Stimulated activated CD8-positive, alpha-beta memory T cell treated with anti-CD3 and anti-CD28 coated beads, Interleukin-15, amount 100 ng/mL, for 1 hour (primary cell): ENCODE measurements around the gene PDE5A.
"Not testable (repeated sequence)": the region's sequence is repeated elsewhere in the genome, so short reads cannot be mapped to it uniquely, and the experiment has no call there.

Source experiments
- DNase-seq: peaks from one replicate; pipeline ENCODE4 v3.0.0-alpha.2; 2020; ENCODE audit warnings: low read depth

Gene PDE5A

GRCh38 chr4:119646347-119647071 is 17.9 kb upstream of the PDE5A start:
- no peak for DNase-seq

GRCh38 chr4:119643306-119644042 is 14.9 kb upstream of the PDE5A start:
- no peak for DNase-seq

- DNase-seq = no peak
Measured at GRCh38 chr4:119641765-119642164, 13.2 kb upstream of the PDE5A start.

- no peak for DNase-seq
Measured at GRCh38 chr4:119638359-119638758, 9.8 kb upstream of the PDE5A start.

GRCh38 chr4:119636851-119637250 is 8.2 kb upstream of the PDE5A start:
- DNase-seq = not testable (repeated sequence)

GRCh38 chr4:119632216-119632615 is 3.6 kb upstream of the PDE5A start:
- DNase-seq = no peak

GRCh38 chr4:119629142-119629471 is 503 bp upstream of the PDE5A start:
- DNase-seq = no peak

GRCh38 chr4:119627267-119628255 is 1.0 kb downstream of the PDE5A start:
- DNase-seq = no peak

GRCh38 chr4:119626943-119627266 is 1.7 kb downstream of the PDE5A start:
- no peak for DNase-seq

- no peak for DNase-seq
Measured at GRCh38 chr4:119626420-119626819, 2.2 kb downstream of the PDE5A start.

- no peak for DNase-seq
Measured at GRCh38 chr4:119625761-119626160, 2.8 kb downstream of the PDE5A start.

GRCh38 chr4:119624356-119624755 is 4.2 kb downstream of the PDE5A start:
- DNase-seq = no peak

GRCh38 chr4:119623025-119623424 is 5.6 kb downstream of the PDE5A start:
- no peak for DNase-seq

- no peak for DNase-seq
Measured at GRCh38 chr4:119615068-119615719, 13.4 kb downstream of the PDE5A start.

- no peak for DNase-seq
Measured at GRCh38 chr4:119604266-119604665, 24.3 kb downstream of the PDE5A start.

GRCh38 chr4:119602366-119602765 is 26.2 kb downstream of the PDE5A start:
- DNase-seq = no peak

- no peak for DNase-seq
Measured at GRCh38 chr4:119598521-119598920, 30.1 kb downstream of the PDE5A start.

- DNase-seq = no peak
Measured at GRCh38 chr4:119597377-119597776, 31.2 kb downstream of the PDE5A start.

- DNase-seq = no peak
Measured at GRCh38 chr4:119593698-119594097, 34.9 kb downstream of the PDE5A start.

- DNase-seq = no peak
Measured at GRCh38 chr4:119592830-119593229, 35.8 kb downstream of the PDE5A start.

GRCh38 chr4:119589165-119589564 is 39.4 kb downstream of the PDE5A start:
- no peak for DNase-seq

- no peak for DNase-seq
Measured at GRCh38 chr4:119587796-119588195, 40.8 kb downstream of the PDE5A start.
